ENCODE measurements around the gene RAX2.

RAX2 gene

GRCh38 chr19:3753631-3754410 lies 18.2 kb downstream of the RAX2 start:
- Histone ChIP-seq H3K79me2 (ENCODE audit: insufficient read depth, low read length) (0 out of 2 replicates have a peak, but pooled peaks cover 6% of the 10 kb centered on the region), H3K4me2 (ENCODE audit: low read depth, low read length, poor library complexity, severe bottlenecking) (no peak overlapping the region), H3K9me3 (ENCODE audit: insufficient read depth, low read depth, low read length) (no peaks in the 10 kb centered on the region), H3K9ac (ENCODE audit: low read depth, low read length, poor library complexity, severe bottlenecking) (no peak overlapping the region), H3K36me3 (ENCODE audit: insufficient read depth, low read length) (no peaks in the 10 kb centered on the region), H2AFZ (ENCODE audit: low read length) (no peak overlapping the region), H3K27me3 (ENCODE audit: insufficient read depth, low read length, poor library complexity, severe bottlenecking) (no peaks in the 10 kb centered on the region), H3K9me2 (replicated peaks; ENCODE audit: low read depth, low read length) (no peaks in the 10 kb centered on the region), H4K20me1 (ENCODE audit: insufficient read depth, low read length, poor library complexity, severe bottlenecking) (no peaks in the 10 kb centered on the region), H3K4me1 (ENCODE audit: insufficient read depth, low read length, poor library complexity, severe bottlenecking) (no peaks in the 10 kb centered on the region), H3K4me3 (ENCODE audit: low read length, poor library complexity, severe bottlenecking) (no peak overlapping the region), H3F3A (ENCODE audit: low read depth) (no peaks in the 10 kb centered on the region)
- TF ChIP-seq CTCF (conservative IDR thresholded peaks at IDR 0.05; ENCODE audit: low read length) (no peak), EZH2phosphoT487 (IDR thresholded peaks at IDR 0.05; ENCODE audit: borderline replicate concordance) (no peak)

GRCh38 chr19:3752492-3752891 lies 19.5 kb downstream of the RAX2 start:
- no peaks in the 10 kb centered on the region for H3K9me3 ChIP-seq (ENCODE audit: insufficient read depth, low read depth, low read length)
- no peaks in the 10 kb centered on the region for H3K9me2 ChIP-seq (replicated peaks; ENCODE audit: low read depth, low read length)
- no peak overlapping the region for H2AFZ ChIP-seq (ENCODE audit: low read length)
- H3F3A ChIP-seq (ENCODE audit: low read depth) = no peaks in the 10 kb centered on the region
- H3K4me3 ChIP-seq (ENCODE audit: low read length, poor library complexity, severe bottlenecking) = no peak overlapping the region
- H3K79me2 ChIP-seq (ENCODE audit: insufficient read depth, low read length) = 0 out of 2 replicates have a peak, but pooled peaks cover 2% of the 10 kb centered on the region
- no peaks in the 10 kb centered on the region for H4K20me1 ChIP-seq (ENCODE audit: insufficient read depth, low read length, poor library complexity, severe bottlenecking)
- no peak overlapping the region for H3K4me2 ChIP-seq (ENCODE audit: low read depth, low read length, poor library complexity, severe bottlenecking)
- no peaks in the 10 kb centered on the region for H3K27me3 ChIP-seq (ENCODE audit: insufficient read depth, low read length, poor library complexity, severe bottlenecking)
- TF ChIP-seq CTCF (conservative IDR thresholded peaks at IDR 0.05; ENCODE audit: low read length) = no peak
- TF ChIP-seq EZH2phosphoT487 (IDR thresholded peaks at IDR 0.05; ENCODE audit: borderline replicate concordance) = no peak
- no peaks in the 10 kb centered on the region for H3K36me3 ChIP-seq (ENCODE audit: insufficient read depth, low read length)
- no peaks in the 10 kb centered on the region for H3K4me1 ChIP-seq (ENCODE audit: insufficient read depth, low read length, poor library complexity, severe bottlenecking)
- no peak overlapping the region for H3K9ac ChIP-seq (ENCODE audit: low read depth, low read length, poor library complexity, severe bottlenecking)

- Histone ChIP-seq H3K4me1 (ENCODE audit: insufficient read depth, low read length, poor library complexity, severe bottlenecking) (no peaks in the 10 kb centered on the region), H3F3A (ENCODE audit: low read depth) (no peaks in the 10 kb centered on the region), H3K4me3 (ENCODE audit: low read length, poor library complexity, severe bottlenecking) (no peak overlapping the region), H3K9me2 (replicated peaks; ENCODE audit: low read depth, low read length) (no peaks in the 10 kb centered on the region), H2AFZ (ENCODE audit: low read length) (no peak overlapping the region), H4K20me1 (ENCODE audit: insufficient read depth, low read length, poor library complexity, severe bottlenecking) (no peaks in the 10 kb centered on the region), H3K79me2 (ENCODE audit: insufficient read depth, low read length) (no peaks in the 10 kb centered on the region), H3K9me3 (ENCODE audit: insufficient read depth, low read depth, low read length) (no peaks in the 10 kb centered on the region), H3K27me3 (ENCODE audit: insufficient read depth, low read length, poor library complexity, severe bottlenecking) (no peaks in the 10 kb centered on the region), H3K4me2 (ENCODE audit: low read depth, low read length, poor library complexity, severe bottlenecking) (no peak overlapping the region), H3K9ac (ENCODE audit: low read depth, low read length, poor library complexity, severe bottlenecking) (no peak overlapping the region), H3K36me3 (ENCODE audit: insufficient read depth, low read length) (no peaks in the 10 kb centered on the region)
- no peak for TF ChIP-seq EZH2phosphoT487 (IDR thresholded peaks at IDR 0.05; ENCODE audit: borderline replicate concordance)
- no peak for TF ChIP-seq CTCF (conservative IDR thresholded peaks at IDR 0.05; ENCODE audit: low read length)
These were observed 20.8 kb downstream of the RAX2 start for GRCh38 chr19:3751236-3751635.

All from Loucy (cell line).